ENCODE measurements around the gene KLLN. TPM values are rescaled to one million over a fixed set of nuclear protein-coding genes. Genes with fewer than 3 reads are reported as not detected.

KLLN gene
- total and polyA plus RNA-seq, 2 of the 13 experiments (the other 11 are each of a cell fraction or from before 2014, with no cell fraction given) = 0.08 to 0.44 TPM

DNA sequence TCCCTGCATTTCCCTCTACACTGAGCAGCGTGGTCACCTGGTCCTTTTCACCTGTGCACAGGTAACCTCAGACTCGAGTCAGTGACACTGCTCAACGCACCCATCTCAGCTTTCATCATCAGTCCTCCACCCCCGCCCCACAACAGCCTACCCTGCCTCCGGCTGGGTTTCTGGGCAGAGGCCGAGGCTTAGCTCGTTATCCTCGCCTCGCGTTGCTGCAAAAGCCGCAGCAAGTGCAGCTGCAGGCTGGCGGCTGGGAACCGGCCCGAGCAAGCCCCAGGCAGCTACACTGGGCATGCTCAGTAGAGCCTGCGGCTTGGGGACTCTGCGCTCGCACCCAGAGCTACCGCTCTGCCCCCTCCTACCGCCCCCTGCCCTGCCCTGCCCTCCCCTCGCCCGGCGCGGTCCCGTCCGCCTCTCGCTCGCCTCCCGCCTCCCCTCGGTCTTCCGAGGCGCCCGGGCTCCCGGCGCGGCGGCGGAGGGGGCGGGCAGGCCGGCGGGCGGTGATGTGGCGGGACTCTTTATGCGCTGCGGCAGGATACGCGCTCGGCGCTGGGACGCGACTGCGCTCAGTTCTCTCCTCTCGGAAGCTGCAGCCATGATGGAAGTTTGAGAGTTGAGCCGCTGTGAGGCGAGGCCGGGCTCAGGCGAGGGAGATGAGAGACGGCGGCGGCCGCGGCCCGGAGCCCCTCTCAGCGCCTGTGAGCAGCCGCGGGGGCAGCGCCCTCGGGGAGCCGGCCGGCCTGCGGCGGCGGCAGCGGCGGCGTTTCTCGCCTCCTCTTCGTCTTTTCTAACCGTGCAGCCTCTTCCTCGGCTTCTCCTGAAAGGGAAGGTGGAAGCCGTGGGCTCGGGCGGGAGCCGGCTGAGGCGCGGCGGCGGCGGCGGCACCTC lies at the start of gene KLLN, which contains the start of gene PTEN (continued):
- TF ChIP-seq RAD51 (IDR thresholded peaks at IDR 0.05; ENCODE audit: borderline replicate concordance) (no peak), SYNCRIP (IDR thresholded peaks at IDR 0.05; ENCODE audit: insufficient read depth, low read depth, low read length) (no peak), PRMT3 (CRISPR knock-in tag; IDR thresholded peaks at IDR 0.05; ENCODE audit: borderline replicate concordance, low read depth) (0 out of 2 replicates have a peak, but pooled peaks have one; percentile 31), MTA1 (CRISPR knock-in tag; IDR thresholded peaks at IDR 0.05; ENCODE audit: borderline replicate concordance) (peak; percentile 97), HOXA7 (CRISPR knock-in tag; IDR thresholded peaks at IDR 0.05) (no peak), ZNF569 (CRISPR knock-in tag; IDR thresholded peaks at IDR 0.05; ENCODE audit: borderline replicate concordance) (no peak), ZNF614 (CRISPR knock-in tag; IDR thresholded peaks at IDR 0.05; ENCODE audit: borderline replicate concordance) (peak; percentile 23; the same call in 1 of the 2 replicates), SETDB1 (CRISPR knock-in tag; IDR thresholded peaks at IDR 0.05; ENCODE audit: borderline replicate concordance) (no peak), ZFP62 (CRISPR knock-in tag; IDR thresholded peaks at IDR 0.05) (no peak), IKZF4 (CRISPR knock-in tag; IDR thresholded peaks at IDR 0.05; ENCODE audit: borderline replicate concordance, low read depth, not compliant biosample characterization) (peak; percentile 63), ZNF660 (CRISPR knock-in tag; IDR thresholded peaks at IDR 0.05; ENCODE audit: borderline replicate concordance, low read depth) (no peak), ZNF136 (CRISPR knock-in tag; IDR thresholded peaks at IDR 0.05; ENCODE audit: low read depth) (no peak)
- TF ChIP-seq, protein P1, sequence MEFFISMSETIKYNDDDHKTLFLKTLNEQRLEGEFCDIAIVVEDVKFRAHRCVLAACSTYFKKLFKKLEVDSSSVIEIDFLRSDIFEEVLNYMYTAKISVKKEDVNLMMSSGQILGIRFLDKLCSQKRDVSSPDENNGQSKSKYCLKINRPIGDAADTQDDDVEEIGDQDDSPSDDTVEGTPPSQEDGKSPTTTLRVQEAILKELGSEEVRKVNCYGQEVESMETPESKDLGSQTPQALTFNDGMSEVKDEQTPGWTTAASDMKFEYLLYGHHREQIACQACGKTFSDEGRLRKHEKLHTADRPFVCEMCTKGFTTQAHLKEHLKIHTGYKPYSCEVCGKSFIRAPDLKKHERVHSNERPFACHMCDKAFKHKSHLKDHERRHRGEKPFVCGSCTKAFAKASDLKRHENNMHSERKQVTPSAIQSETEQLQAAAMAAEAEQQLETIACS (CRISPR knock-in tag; IDR thresholded peaks at IDR 0.05) = peak; percentile 80
- TF ChIP-seq, protein P2, sequence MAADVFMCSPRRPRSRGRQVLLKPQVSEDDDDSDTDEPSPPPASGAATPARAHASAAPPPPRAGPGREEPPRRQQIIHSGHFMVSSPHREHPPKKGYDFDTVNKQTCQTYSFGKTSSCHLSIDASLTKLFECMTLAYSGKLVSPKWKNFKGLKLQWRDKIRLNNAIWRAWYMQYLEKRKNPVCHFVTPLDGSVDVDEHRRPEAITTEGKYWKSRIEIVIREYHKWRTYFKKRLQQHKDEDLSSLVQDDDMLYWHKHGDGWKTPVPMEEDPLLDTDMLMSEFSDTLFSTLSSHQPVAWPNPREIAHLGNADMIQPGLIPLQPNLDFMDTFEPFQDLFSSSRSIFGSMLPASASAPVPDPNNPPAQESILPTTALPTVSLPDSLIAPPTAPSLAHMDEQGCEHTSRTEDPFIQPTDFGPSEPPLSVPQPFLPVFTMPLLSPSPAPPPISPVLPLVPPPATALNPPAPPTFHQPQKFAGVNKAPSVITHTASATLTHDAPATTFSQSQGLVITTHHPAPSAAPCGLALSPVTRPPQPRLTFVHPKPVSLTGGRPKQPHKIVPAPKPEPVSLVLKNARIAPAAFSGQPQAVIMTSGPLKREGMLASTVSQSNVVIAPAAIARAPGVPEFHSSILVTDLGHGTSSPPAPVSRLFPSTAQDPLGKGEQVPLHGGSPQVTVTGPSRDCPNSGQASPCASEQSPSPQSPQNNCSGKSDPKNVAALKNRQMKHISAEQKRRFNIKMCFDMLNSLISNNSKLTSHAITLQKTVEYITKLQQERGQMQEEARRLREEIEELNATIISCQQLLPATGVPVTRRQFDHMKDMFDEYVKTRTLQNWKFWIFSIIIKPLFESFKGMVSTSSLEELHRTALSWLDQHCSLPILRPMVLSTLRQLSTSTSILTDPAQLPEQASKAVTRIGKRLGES (CRISPR knock-in tag; IDR thresholded peaks at IDR 0.05; ENCODE audit: borderline replicate concordance) = no peak
- TF ChIP-seq, protein P3, sequence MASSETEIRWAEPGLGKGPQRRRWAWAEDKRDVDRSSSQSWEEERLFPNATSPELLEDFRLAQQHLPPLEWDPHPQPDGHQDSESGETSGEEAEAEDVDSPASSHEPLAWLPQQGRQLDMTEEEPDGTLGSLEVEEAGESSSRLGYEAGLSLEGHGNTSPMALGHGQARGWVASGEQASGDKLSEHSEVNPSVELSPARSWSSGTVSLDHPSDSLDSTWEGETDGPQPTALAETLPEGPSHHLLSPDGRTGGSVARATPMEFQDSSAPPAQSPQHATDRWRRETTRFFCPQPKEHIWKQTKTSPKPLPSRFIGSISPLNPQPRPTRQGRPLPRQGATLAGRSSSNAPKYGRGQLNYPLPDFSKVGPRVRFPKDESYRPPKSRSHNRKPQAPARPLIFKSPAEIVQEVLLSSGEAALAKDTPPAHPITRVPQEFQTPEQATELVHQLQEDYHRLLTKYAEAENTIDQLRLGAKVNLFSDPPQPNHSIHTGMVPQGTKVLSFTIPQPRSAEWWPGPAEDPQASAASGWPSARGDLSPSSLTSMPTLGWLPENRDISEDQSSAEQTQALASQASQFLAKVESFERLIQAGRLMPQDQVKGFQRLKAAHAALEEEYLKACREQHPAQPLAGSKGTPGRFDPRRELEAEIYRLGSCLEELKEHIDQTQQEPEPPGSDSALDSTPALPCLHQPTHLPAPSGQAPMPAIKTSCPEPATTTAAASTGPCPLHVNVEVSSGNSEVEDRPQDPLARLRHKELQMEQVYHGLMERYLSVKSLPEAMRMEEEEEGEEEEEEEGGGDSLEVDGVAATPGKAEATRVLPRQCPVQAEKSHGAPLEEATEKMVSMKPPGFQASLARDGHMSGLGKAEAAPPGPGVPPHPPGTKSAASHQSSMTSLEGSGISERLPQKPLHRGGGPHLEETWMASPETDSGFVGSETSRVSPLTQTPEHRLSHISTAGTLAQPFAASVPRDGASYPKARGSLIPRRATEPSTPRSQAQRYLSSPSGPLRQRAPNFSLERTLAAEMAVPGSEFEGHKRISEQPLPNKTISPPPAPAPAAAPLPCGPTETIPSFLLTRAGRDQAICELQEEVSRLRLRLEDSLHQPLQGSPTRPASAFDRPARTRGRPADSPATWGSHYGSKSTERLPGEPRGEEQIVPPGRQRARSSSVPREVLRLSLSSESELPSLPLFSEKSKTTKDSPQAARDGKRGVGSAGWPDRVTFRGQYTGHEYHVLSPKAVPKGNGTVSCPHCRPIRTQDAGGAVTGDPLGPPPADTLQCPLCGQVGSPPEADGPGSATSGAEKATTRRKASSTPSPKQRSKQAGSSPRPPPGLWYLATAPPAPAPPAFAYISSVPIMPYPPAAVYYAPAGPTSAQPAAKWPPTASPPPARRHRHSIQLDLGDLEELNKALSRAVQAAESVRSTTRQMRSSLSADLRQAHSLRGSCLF (CRISPR knock-in tag; IDR thresholded peaks at IDR 0.05; ENCODE audit: borderline replicate concordance) = no peak

Measured in HepG2 (cell line).